Choroid plexus epithelial cell (primary cell): ENCODE data around the gene IL4I1.
A peak's percentile ranks its signal among the peaks of the same experiment; 100 is the strongest.

Experiments
- DNase-seq: peaks from one replicate; pipeline ENCODE4 v3.0.0-alpha.2; 2010; ENCODE audit warnings: low read depth
- H3K4me3 ChIP-seq: 2 replicates; pipeline ENCODE4 v1.5.1; 2011; ENCODE audit warnings: low read depth, mild to moderate bottlenecking, control low read depth, low read length, moderate library complexity
- CTCF ChIP-seq: conservative IDR thresholded peaks from 2 replicates; pipeline ENCODE4 v1.5.1; 2011; ENCODE audit warnings: low read depth, mild to moderate bottlenecking, control low read depth, inconsistent platforms, low read length, moderate library complexity

The IL4I1 gene

GRCh38 chr19:49924004-49924880 is 27.6 kb upstream of the IL4I1 start:
- no peak for DNase-seq
- no peak overlapping the region for H3K4me3 ChIP-seq
- TF ChIP-seq CTCF = no peak

GRCh38 chr19:49923055-49924003 is 26.6 kb upstream of the IL4I1 start:
- TF ChIP-seq CTCF = no peak
- no peak overlapping the region for H3K4me3 ChIP-seq
- DNase-seq = no peak

- no peak overlapping the region for H3K4me3 ChIP-seq
- TF ChIP-seq CTCF = no peak
- peak; percentile 81 for DNase-seq
Observed at GRCh38 chr19:49921871-49922795, 25.4 kb upstream of the IL4I1 start.

GRCh38 chr19:49920624-49921363 is 24.1 kb upstream of the IL4I1 start:
- TF ChIP-seq CTCF = no peak
- no peak for DNase-seq

GRCh38 chr19:49918089-49918488 is 21.4 kb upstream of the IL4I1 start:
- no peak for TF ChIP-seq CTCF
- DNase-seq = no peak
- H3K4me3 ChIP-seq = no peak overlapping the region

More at GRCh38 chr19:49920624-49921363, 24.1 kb upstream of the IL4I1 start:
- H3K4me3 ChIP-seq = no peak overlapping the region
